Mesothelial cell of epicardium (in vitro differentiated cells): Measurements from ENCODE around the gene YARS1. TPM values are rescaled to one million over a fixed set of nuclear protein-coding genes. Genes with fewer than 3 reads are reported as not detected.

Experiments used
- DNase-seq, 2 experiments: peaks; one replicate each; pipeline ENCODE4 v3.0.0; 2021; ENCODE audit warnings: low spot score in 2 of 2; ENCODE audit not compliant: unreplicated experiment in 2 of 2
- H3K27ac Mint-ChIP-seq: 2 replicates; pipeline ENCODE4 v1.8.0; 2021; ENCODE audit warnings: mixed read lengths
- H3K27me3 Mint-ChIP-seq: 2 replicates; pipeline ENCODE4 v1.8.0; 2021; ENCODE audit warnings: low read depth, mixed read lengths
- H3K36me3 Mint-ChIP-seq: 2 replicates; pipeline ENCODE4 v1.8.0; 2021; ENCODE audit warnings: mixed read lengths
- H3K4me1 Mint-ChIP-seq: 2 replicates; pipeline ENCODE4 v1.8.0; 2021; ENCODE audit warnings: mixed read lengths
- H3K4me3 Mint-ChIP-seq: 2 replicates; pipeline ENCODE4 v1.8.0; 2021; ENCODE audit warnings: mild to moderate bottlenecking, moderate library complexity, mixed read lengths
- H3K9me3 Mint-ChIP-seq: 2 replicates; pipeline ENCODE4 v1.8.0; 2021; ENCODE audit warnings: mixed read lengths
- total RNA-seq: library from RNA; stranded (reverse); gene quantifications from 3 replicates; pipeline ENCODE4 v1.2.1, GENCODE V29; 2021
- TF ChIP-seq, protein P1 (sequence below): fragments of 200-600 bp; sonication (generic); IDR thresholded peaks from one replicate; pipeline ENCODE4 v1.5.0; 2021; ENCODE audit warnings: antibody characterized with exemption; ENCODE audit not compliant: unreplicated experiment

The YARS1 gene
- total RNA-seq, 1 donor from 2014 or later = 101 TPM

DNA sequence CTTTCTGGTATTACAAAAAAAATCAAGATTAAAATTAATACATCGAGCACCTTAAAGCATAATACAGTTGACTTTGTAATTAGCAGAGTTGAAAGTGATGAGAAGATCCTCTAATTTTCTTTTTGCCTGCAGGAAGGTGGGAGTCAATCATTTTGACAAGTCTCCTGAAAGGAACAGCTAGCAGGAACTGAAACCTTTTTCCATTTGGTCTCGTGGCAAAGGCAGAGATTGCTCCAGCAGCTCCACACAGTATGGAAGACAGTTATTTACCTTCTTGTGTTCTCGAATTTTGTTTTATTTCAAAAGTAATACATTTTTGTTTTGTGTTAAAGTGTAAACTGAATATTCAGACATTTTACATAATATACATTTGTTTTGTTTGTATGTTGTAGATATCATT, 8.0 kb upstream of the YARS1 start:
- Mint-ChIP-seq H3K36me3 (peaks cover 29% of the 10 kb centered on the region), H3K27me3 (no peaks in the 10 kb centered on the region), H3K4me3 (no peak overlapping the region), H3K4me1 (peaks cover 6% of the 10 kb centered on the region), H3K9me3 (no peaks in the 10 kb centered on the region), H3K27ac (no peak overlapping the region)
- TF ChIP-seq, protein P1, sequence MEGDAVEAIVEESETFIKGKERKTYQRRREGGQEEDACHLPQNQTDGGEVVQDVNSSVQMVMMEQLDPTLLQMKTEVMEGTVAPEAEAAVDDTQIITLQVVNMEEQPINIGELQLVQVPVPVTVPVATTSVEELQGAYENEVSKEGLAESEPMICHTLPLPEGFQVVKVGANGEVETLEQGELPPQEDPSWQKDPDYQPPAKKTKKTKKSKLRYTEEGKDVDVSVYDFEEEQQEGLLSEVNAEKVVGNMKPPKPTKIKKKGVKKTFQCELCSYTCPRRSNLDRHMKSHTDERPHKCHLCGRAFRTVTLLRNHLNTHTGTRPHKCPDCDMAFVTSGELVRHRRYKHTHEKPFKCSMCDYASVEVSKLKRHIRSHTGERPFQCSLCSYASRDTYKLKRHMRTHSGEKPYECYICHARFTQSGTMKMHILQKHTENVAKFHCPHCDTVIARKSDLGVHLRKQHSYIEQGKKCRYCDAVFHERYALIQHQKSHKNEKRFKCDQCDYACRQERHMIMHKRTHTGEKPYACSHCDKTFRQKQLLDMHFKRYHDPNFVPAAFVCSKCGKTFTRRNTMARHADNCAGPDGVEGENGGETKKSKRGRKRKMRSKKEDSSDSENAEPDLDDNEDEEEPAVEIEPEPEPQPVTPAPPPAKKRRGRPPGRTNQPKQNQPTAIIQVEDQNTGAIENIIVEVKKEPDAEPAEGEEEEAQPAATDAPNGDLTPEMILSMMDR = no peak
- no peak for DNase-seq

DNA sequence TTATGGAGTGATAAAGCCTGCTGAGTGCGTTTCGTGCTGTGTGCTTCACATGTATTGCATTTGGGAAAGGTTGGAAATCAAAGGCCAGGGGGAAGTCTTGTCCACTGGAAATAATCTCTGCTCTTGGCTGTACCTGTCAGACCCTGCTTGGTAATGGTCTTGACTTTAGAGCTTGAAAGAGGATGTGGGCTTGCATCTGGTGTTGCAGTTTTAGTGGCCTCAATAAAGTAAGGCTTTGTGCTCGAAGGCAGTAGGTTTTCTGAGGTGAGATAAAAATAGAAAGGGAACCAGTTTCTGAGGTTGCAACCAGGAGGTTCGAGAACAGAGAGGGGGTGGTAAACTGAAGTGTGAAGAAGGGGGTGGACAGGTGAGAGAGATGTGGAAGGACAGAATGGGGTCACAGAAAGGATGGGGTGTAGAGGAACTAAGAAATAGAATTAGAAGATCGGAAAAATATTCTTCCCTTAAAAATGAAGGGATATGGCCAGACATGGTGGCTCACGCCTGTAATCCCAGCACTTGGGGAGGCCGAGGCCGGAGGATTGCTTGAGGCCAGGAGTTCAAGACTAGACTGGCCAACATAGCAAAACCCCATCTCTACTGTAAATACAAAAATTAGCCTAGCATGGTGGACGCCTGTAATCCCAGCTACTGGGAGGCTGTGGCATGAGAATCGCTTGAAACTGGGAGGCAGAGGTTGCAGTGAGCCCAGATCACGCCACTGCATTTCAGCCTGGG, 1.8 kb upstream of the YARS1 start:
- peak overlapping the region; percentile 98 for H3K27ac Mint-ChIP-seq
- H3K4me1 Mint-ChIP-seq = peaks cover 38% of the 10 kb centered on the region
- TF ChIP-seq, protein P1 = no peak
- DNase-seq = no peak
- H3K36me3 Mint-ChIP-seq = no peaks in the 10 kb centered on the region
- H3K4me3 Mint-ChIP-seq = peak overlapping the region; percentile 95
- H3K9me3 Mint-ChIP-seq = no peaks in the 10 kb centered on the region
- no peaks in the 10 kb centered on the region for H3K27me3 Mint-ChIP-seq

DNA sequence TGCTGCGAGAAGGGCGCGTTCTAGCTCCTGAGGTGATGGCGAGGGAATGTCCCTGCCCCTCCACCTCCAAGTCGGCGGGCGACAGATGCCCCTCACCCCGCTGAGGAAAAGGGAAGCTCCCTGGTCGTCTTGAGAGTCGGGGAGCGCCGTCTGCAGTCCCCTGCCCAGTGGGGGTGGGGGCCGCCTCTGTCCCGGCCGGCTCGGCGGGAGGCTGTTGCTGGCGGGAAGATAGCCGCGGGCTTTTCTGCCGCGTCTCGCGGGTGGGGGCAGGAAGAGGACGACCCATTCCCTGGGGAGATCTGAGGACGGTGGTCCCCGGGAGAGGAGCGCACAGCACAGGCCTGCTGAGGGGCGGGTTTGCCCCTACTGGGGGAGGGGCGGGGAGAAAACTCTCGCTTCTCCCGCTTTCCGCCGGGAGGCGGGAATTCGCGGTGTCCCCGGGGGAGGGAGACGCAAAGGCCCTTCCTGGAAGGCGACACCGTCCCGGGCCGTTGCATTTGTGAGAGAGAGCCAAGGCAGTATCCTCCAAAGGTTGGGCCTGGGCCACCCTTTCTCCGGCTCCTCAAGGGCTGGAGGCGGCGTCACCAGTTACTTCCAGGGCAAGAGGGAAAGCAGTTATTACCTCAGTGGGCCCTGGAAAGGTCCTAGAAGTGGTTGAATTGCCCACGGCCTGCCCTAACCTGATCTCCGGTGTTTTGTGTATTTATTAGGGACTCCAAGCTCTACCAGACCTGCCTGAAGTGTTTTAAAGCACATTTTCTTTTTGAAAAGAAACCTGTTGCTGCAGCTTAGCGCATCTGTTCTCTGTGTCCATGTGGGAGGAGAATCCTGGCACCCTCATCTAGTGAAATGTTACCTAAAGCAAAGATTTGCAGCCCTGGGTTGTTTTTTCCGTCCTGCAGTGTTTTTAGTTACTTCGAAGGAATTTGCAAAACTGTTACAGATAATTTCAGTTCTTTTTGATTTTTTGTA, 943 bp upstream of the YARS1 start:
- Mint-ChIP-seq H3K27me3 (no peaks in the 10 kb centered on the region), H3K36me3 (peaks cover 2% of the 10 kb centered on the region), H3K4me1 (peaks cover 44% of the 10 kb centered on the region), H3K9me3 (no peaks in the 10 kb centered on the region), H3K27ac (peak overlapping the region; percentile 98), H3K4me3 (peak overlapping the region; percentile 95)
- peak; percentile 43 to 74 for DNase-seq
- TF ChIP-seq, protein P1 = no peak

DNA sequence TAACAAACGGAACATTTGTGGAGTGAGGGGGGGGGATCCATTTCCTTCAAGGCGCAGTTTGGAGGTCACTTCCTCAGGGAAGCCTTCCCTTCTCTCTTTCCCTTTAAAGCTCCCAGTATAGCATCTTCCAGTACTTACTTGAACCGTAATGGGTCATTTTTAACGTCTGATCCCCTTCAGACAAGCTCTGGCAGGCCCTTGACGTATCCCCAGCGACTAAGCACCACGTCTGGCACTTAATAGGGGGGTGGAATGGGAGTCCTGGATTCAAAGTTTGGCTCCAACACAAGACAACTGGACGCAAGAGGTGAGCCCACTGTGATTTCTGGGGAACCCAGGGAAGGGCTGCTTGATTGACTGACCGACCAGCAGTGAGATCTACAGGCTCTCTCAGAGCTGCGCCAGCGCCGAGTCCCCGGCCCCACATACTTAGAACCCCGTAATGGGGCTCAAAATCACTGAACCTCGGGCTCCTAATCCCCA, 441 bp downstream of the YARS1 start:
- TF ChIP-seq, protein P1 = no peak
- DNase-seq = no peak

DNA sequence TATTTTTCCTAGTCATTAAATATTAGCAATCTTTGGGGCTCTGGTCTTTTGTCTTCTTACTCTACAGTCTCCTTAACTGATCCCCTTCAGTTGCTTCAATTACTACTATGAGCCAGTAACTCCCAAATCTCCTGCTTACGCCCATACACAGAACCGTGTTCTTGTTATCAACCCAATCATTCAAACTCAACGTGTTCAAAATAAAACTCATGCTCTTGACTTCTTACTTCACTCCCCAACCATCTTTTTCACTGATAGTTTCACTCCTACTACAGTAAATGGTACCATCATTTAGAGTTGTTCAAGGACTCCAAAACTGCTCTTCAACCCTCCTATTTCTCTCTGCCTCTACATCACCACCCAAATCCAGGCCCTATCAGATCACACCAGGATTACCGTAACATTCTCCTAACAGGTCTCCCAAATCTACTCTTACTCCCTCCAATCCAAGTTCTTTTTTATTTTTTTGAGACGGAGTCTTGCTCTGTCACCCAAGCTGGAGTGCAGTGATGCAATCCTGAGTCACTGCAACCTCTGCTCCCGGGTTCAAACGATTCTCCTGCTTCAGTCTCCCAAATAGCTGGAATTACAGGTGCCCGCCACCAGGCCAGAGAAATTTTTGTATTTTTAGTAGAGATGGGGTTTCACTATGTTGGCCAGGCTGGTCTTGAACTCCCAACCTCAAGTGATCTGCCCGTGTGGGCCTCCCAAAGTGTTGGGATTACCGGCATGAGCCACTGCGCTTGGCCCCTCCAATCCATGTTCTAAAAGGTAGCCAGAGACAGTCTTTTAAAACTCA, 3.0 kb downstream of the YARS1 start:
- no peaks in the 10 kb centered on the region for H3K27me3 Mint-ChIP-seq
- no peaks in the 10 kb centered on the region for H3K9me3 Mint-ChIP-seq
- H3K4me3 Mint-ChIP-seq = no peak overlapping the region
- peak overlapping the region; percentile 2 for H3K27ac Mint-ChIP-seq
- DNase-seq = no peak
- peaks cover 8% of the 10 kb centered on the region for H3K36me3 Mint-ChIP-seq
- TF ChIP-seq, protein P1 = no peak
- H3K4me1 Mint-ChIP-seq = peaks cover 61% of the 10 kb centered on the region

More for the DNA sequence above, 441 bp downstream of the YARS1 start:
- Mint-ChIP-seq H3K9me3 (no peaks in the 10 kb centered on the region), H3K36me3 (peaks cover 2% of the 10 kb centered on the region), H3K4me1 (peaks cover 52% of the 10 kb centered on the region), H3K27ac (peak overlapping the region; percentile 98), H3K27me3 (no peaks in the 10 kb centered on the region), H3K4me3 (peak overlapping the region; percentile 95)
